Measurements from ENCODE around the gene ITFG1. TPM values are rescaled to one million over a fixed set of nuclear protein-coding genes. Genes with fewer than 3 reads are reported as not detected.
A peak's percentile ranks its signal among the peaks of the same experiment; 100 is the strongest.

The ITFG1 gene
- total and polyA plus RNA-seq, 2 of the 13 experiments (the other 11 are each of a cell fraction or from before 2014, with no cell fraction given), result 74.5 to 150 TPM

DNA sequence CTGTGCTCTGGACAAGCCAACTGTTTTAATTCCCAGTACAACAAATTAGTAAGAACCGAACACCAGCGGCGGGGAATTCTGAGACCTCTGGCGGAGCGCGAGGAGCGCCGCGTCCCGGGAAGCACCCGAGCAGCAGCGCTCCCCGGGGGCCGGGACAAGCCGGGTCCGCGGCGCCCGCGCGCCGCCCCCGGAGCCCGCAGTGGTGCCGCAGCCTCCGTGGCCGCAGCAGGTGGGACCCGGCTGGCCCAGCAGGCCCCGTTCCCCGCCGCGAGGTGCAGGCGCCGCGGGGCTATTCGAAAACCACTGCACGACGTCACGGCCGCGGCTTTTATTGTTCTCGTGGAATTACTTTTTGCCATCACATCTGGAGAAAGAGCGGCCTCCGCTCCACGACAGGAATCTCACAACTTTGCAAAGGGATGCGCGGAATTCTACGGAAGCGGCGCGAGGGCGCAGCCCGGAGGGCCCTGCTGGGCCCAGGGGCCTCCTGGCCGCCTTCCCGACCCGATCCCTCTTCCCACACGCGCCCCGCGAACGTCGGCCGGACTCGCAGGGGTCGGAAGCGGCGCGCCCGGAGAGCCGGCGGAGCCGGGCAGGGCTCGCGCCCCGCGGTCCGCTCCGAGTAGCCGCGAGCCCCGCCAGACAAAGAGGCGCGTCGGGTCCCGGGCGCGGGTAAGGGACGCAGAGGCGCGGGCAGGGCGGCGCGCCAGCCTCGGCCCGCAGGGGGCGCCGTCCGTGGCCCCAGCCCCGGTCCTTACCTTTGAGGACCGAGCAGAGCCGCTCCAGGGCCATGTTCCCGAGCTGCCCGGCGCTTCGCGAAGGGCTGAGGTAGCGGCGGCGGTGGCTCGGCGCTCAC, 317.8 kb downstream of the ITFG1 start (continued):
- TF ChIP-seq, protein P1, sequence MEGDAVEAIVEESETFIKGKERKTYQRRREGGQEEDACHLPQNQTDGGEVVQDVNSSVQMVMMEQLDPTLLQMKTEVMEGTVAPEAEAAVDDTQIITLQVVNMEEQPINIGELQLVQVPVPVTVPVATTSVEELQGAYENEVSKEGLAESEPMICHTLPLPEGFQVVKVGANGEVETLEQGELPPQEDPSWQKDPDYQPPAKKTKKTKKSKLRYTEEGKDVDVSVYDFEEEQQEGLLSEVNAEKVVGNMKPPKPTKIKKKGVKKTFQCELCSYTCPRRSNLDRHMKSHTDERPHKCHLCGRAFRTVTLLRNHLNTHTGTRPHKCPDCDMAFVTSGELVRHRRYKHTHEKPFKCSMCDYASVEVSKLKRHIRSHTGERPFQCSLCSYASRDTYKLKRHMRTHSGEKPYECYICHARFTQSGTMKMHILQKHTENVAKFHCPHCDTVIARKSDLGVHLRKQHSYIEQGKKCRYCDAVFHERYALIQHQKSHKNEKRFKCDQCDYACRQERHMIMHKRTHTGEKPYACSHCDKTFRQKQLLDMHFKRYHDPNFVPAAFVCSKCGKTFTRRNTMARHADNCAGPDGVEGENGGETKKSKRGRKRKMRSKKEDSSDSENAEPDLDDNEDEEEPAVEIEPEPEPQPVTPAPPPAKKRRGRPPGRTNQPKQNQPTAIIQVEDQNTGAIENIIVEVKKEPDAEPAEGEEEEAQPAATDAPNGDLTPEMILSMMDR (CRISPR knock-in tag; IDR thresholded peaks at IDR 0.05), result peak; percentile 75
- peak; percentile 69 for TF ChIP-seq MEIS2 (CRISPR knock-in tag; IDR thresholded peaks at IDR 0.05)
- no peak for TF ChIP-seq ZNF83 (CRISPR knock-in tag; IDR thresholded peaks at IDR 0.05; ENCODE audit: borderline replicate concordance)
- TF ChIP-seq ZFX (CRISPR knock-in tag; IDR thresholded peaks at IDR 0.05; ENCODE audit: low read depth), result peak; percentile 67
- no peak; the same call in 1 of the 2 replicates for TF ChIP-seq POGZ (CRISPR knock-in tag; IDR thresholded peaks at IDR 0.05)
- TF ChIP-seq ZNF496 (CRISPR knock-in tag; IDR thresholded peaks at IDR 0.05; ENCODE audit: insufficient replicate concordance), result no peak
- TF ChIP-seq, protein P2, sequence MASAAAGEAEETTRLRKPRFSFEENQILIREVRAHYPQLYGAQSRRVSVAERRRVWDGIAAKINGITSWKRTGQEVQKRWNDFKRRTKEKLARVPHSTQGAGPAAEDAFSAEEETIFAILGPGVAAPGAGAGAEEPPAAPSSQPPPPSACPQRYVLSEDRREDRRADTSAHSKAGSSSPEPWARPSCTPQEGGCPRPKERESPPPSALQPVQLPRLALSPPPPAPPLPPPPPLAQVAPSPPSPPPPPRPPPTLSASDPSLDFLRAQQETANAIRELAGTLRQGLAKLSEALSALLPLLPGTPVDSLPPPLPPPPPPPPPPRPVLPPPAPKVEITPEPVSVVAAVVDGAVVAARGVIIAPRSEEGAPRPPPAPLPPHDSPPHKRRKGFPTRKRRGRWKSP (CRISPR knock-in tag; IDR thresholded peaks at IDR 0.05), result no peak
- no peak for TF ChIP-seq ZNF780A (CRISPR knock-in tag; IDR thresholded peaks at IDR 0.05)
- no peak for TF ChIP-seq ZNF276 (CRISPR knock-in tag; IDR thresholded peaks at IDR 0.05; ENCODE audit: low read depth)
- TF ChIP-seq NFIB (CRISPR knock-in tag; IDR thresholded peaks at IDR 0.05; ENCODE audit: borderline replicate concordance), result no peak
- TF ChIP-seq HOXA3 (CRISPR knock-in tag; IDR thresholded peaks at IDR 0.05), result peak; percentile 81
- TF ChIP-seq UBTF (CRISPR knock-in tag; IDR thresholded peaks at IDR 0.05), result peak; percentile 93; the same call in 1 of the 2 replicates
- TF ChIP-seq AKAP8 (CRISPR knock-in tag; IDR thresholded peaks at IDR 0.05), result no peak
- TF ChIP-seq ZNF225 (CRISPR knock-in tag; IDR thresholded peaks at IDR 0.05), result no peak; the same call in 1 of the 2 replicates
- no peak for TF ChIP-seq CBFB (CRISPR knock-in tag; IDR thresholded peaks at IDR 0.05)
- TF ChIP-seq NBN (conservative IDR thresholded peaks at IDR 0.05), result no peak
- TF ChIP-seq ZNF704 (CRISPR knock-in tag; IDR thresholded peaks at IDR 0.05; ENCODE audit: borderline replicate concordance), result no peak
- TF ChIP-seq ZBTB46 (CRISPR knock-in tag; IDR thresholded peaks at IDR 0.05; ENCODE audit: borderline replicate concordance), result no peak

Data from HepG2 (cell line).